Hippocampal formation (tissue), 2 donors: ENCODE data around the gene GABARAPL1.
"Not testable (repeated sequence)": the region's sequence is repeated elsewhere in the genome, so short reads cannot be mapped to it uniquely, and the experiment has no call there.

Experiments used
- DNase-seq, 2 donors: peaks; one replicate each; lab custom pipeline; 2025; lab: John Stamatoyannopoulos, UW

Gene GABARAPL1

GRCh38 chr12:10212739-10213131, at the start of gene GABARAPL1:
GABARAPL1 (plus strand) TSS chr12:10212877; CDS start chr12:10213130, 253 bp downstream.
- peak; percentile 78 to 87 for DNase-seq

GRCh38 chr12:10163084-10163483, 49.6 kb upstream of the GABARAPL1 start:
- no peak for DNase-seq

DNA sequence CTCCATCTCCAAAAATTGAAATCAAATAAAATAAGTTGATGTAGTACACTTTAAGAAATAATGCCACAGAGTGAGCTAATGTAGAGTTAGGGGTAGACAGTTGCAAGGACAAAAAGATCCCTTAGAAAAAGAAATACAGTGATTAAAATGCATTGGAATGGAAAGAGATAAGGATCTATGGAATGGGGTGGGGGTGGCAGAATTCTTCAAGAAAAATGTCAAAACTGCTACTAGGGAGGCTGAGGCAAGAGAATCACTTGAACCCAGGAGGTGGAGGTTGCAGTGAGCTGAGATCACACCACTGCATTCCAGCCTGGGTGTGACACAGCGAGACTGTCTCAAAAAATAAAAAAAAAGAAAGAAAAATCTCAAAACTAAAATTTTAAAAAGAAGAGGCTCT, 47.3 kb upstream of the GABARAPL1 start:
- DNase-seq: no peak

GRCh38 chr12:10167599-10167998, 45.1 kb upstream of the GABARAPL1 start:
- no peak for DNase-seq

DNA sequence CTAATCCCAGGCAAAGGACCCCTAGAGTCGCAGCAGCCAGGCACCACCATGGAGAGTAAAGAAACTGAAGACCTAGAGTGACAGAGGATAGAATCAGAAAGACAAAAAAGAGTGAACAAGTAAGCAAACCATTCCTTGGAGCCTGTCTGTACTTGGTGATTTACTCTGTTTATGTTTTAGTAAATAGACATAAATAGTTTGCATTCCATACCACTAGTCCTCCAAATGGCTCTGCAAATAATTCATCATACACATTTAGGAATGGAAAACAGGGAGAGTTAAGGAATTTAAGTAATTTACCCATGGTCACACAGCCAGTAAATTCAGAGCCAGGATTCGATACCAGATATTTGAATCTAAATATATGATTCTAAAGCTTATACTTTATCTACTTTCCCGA, 43.6 kb upstream of the GABARAPL1 start:
- DNase-seq: no peak

- DNase-seq: no peak
These were observed 42.5 kb upstream of the GABARAPL1 start for GRCh38 chr12:10170216-10170615.

GRCh38 chr12:10171973-10172728, 40.5 kb upstream of the GABARAPL1 start, which contains the start of gene OLR1:
OLR1 (minus strand) TSS chr12:10172132; CDS start chr12:10172077, 55 bp downstream.
- DNase-seq: no peak

DNA sequence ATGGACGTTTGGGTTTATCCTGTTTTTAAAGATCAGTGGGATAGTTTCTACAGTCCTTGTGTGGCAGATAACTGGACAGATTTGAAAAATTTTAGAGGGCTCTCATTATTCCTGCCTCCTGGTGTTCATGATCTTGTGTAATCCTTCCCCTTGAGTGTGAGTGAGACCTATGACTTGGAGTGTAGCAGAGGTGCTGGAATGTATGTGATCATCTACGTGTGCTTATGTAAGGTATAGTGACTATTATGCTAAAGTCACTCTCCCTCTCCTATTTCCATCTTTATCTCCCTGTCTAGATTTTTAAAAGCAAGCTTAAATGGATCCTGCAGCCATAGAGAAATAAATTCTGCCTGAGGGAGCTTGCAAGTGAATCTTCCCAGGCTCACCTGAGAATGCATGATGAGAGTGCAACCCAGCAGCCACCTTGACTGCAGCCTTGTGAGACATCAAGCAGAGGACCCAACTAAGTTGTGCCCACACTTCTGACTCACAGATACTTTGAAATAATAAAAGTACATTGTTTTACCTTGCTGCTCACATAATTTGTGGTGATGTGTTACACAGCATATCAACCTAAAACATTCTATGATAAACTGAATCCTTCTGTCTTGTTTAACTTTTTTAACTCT, 37.6 kb upstream of the GABARAPL1 start:
- DNase-seq: no peak

DNA sequence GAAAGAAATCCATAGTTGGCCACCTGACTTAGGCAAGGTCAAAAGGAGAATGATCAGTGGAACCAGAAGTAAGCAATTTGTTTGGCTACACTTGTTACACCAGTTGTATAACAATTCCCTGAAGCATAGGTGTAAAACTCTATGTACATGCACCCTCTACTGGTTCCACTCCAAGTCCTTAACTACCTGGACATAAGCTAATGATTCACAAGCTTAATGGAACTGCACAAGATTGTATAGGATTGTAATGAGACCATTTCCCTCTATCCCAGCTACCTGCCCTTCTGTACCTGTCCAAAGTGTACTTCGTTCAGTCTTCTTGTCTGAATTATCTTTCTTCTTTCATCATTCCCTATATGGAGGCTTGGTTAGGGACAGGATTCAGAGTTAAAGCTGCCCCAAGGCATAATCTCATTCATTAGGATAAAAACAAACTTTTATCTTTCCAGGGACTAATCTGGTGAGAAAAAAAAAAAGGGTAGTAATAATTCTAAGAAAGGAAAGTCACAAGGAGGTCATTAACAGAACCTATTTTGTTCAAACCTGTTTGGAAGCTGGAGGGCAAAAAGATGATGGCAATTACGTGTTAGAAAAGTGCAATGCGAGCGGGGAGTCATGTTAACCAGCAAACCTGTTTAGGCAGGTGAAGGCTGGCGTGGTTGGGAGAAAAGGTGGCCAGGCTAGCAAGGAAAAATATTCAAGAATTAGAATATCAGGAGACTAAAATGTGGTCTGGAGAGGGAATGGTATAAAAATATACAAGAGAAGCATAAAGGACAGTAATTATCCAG, 36.6 kb upstream of the GABARAPL1 start:
- no peak for DNase-seq

DNA sequence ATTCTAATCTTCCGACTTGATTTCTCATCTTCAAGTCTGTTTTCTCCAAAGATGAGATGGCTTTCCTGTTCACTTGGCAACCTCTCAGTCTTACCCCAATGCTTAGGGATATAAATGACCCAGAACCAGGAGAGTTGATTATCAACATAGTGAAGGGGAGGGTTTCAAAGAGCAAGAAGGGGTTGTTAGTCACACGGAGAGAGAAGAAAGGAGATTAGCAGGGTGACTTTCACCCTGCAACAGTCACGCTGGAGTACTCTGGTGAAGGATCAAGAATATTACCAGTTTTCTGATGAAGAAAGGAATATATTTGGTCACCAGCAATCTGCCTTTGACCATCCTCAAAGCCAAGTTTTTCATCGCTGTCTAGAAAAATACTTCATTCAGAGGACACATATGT, 33.9 kb upstream of the GABARAPL1 start, which contains the start of gene TMEM52B:
Gene TMEM52B, plus strand, starts transcription at position 212 of the 400 bp plus-strand sequence. CDS start 543 bp downstream, outside the sequence.
- DNase-seq: no peak

GRCh38 chr12:10179776-10180181, 32.9 kb upstream of the GABARAPL1 start:
- DNase-seq: no peak

DNA sequence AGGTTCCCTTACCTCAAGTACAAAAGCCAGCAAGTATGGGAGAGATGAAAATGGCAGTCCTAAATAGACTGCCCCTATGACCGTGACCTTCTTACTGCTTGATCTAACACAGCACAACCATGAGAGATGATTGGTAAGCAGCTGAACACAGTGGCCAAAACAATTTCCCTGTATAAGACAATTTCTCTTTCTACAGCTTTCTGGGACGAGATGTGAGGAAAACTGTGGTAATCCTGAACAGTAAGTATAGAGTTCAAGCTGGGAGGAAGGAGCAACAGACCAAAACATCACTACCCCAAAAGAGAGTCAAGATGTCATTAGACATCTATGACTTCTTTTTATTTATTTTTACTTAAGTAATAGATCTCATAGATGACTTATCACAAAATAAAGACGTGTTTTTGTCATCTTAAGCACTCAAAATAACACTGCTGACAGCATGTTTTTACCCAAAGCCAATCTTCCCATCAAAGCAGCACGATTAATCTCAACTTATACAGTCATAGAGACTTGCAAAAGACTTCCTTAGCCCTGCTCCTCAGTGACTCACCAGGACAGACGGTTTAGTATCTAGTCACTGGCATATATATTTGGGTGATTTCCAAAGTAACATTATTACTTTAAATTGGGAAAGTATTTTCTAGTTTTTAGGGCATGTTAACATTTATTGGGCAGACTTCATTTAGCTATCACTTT, 30.2 kb upstream of the GABARAPL1 start:
- DNase-seq: no peak

- DNase-seq: no peak
These were observed 28.3 kb upstream of the GABARAPL1 start for GRCh38 chr12:10184261-10184843.

DNA sequence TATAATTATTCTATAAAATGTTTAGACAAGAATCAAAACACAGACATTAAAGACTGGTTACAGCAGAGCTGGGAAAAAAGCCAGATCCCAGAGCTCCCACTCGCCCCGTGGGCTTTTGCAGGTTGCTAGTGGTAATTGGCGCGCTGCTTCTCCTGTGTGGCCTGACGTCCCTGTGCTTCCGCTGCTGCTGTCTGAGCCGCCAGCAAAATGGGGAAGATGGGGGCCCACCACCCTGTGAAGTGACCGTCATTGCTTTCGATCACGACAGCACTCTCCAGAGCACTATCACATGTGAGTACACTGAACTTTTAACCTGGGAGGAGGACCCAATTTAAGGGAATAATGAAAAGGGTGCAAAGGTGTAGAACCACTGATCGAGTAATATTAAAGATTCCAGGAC, 26.4 kb upstream of the GABARAPL1 start:
- DNase-seq: peak; percentile 10 to 14

- DNase-seq: not testable (repeated sequence)
These were observed 25.7 kb upstream of the GABARAPL1 start for GRCh38 chr12:10186958-10187357.

GRCh38 chr12:10189653-10190052, 23.0 kb upstream of the GABARAPL1 start:
- DNase-seq: no peak

- DNase-seq: peak; percentile 44 to 83
These were observed 21.9 kb upstream of the GABARAPL1 start for GRCh38 chr12:10190558-10191388.

GRCh38 chr12:10191865-10192264, 20.8 kb upstream of the GABARAPL1 start:
- DNase-seq: no peak

DNA sequence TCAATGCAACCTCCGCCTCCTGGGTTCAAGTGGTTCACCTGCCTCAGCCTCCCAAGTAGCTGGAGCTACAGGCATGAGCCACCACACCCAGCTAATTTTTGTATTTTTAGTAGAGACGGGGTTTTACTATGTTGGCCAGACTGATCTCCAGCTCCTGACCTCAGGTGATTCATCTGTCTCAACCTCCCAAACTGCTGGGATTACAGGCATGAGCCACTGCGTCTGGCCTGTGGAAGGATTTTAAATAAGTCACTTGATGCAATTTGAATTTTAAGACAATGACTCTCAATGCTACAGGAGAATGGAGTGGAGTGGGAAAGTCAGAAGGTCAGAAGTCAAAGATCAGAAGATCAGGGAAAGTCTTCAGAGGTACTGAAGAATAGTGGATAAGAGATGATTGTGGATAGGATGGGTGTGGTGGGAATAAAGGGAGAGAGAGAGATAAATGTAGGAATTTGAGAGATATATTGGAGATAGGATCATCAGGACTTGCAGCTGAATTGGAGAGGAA, 18.5 kb upstream of the GABARAPL1 start:
- no peak for DNase-seq

DNA sequence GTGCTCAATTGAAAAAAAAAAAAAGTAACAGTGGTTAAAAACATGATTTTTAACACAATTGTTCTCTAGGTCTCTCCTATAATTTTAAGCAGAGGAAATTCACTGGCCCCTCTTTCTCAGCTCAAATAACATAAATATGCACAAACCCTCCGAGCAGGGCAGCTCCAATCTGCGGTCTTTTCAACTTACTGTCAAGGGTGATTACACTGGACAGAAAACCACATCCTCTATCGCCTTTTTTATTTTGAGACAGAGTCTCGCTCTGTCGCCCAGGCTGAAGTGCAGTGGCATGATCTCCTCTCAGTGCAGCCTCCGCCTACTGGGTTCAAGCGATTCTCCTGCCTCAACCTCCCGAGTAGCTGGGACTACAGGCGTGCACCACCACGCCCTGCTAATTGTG, 16.5 kb upstream of the GABARAPL1 start:
- no peak for DNase-seq
